Smooth muscle cell (in vitro differentiated cells): ENCODE results near the gene CATSPERB. TPM values are rescaled to one million over a fixed set of nuclear protein-coding genes. Genes with fewer than 3 reads are reported as not detected.

Experiments
- DNase-seq: peaks from one replicate; lab custom pipeline; 2025; ENCODE audit not compliant: unreplicated experiment; lab: John Stamatoyannopoulos, UW
- H2AFZ ChIP-seq: fragments of 200-600 bp; sonication (generic); 2 replicates; pipeline ENCODE4 v1.6.0; 2016; ENCODE audit warnings: antibody characterized with exemption, low read depth, mild to moderate bottlenecking
- H3F3A ChIP-seq: fragments of 200-600 bp; sonication (generic); 2 replicates; pipeline ENCODE4 v1.6.0; 2017; ENCODE audit warnings: antibody characterized with exemption, low read depth
- H3K27ac ChIP-seq: fragments of 200-600 bp; sonication (generic); 2 replicates; pipeline ENCODE4 v1.5.1; 2016; ENCODE audit warnings: low read depth, mild to moderate bottlenecking
- H3K27me3 ChIP-seq: fragments of 200-600 bp; sonication (generic); 2 replicates; pipeline ENCODE4 v1.6.1; 2016; ENCODE audit warnings: low read depth, mild to moderate bottlenecking
- H3K36me3 ChIP-seq: fragments of 200-600 bp; sonication (generic); 2 replicates; pipeline ENCODE4 v1.5.1; 2016; ENCODE audit warnings: low read depth
- H3K4me1 ChIP-seq: fragments of 200-600 bp; sonication (generic); 2 replicates; pipeline ENCODE4 v1.5.1; 2016; ENCODE audit warnings: low read depth
- H3K4me2 ChIP-seq: fragments of 200-600 bp; sonication (generic); 2 replicates; pipeline ENCODE4 v1.6.0; 2016; ENCODE audit warnings: mild to moderate bottlenecking
- H3K4me3 ChIP-seq: fragments of 200-600 bp; sonication (generic); 2 replicates; pipeline ENCODE4 v1.5.1; 2016; ENCODE audit warnings: mild to moderate bottlenecking
- H3K79me2 ChIP-seq: fragments of 200-600 bp; sonication (generic); 2 replicates; pipeline ENCODE4 v1.6.0; 2016; ENCODE audit warnings: low read depth, mild to moderate bottlenecking
- H3K9ac ChIP-seq: fragments of 200-600 bp; sonication (generic); 2 replicates; pipeline ENCODE4 v1.6.0; 2016; ENCODE audit warnings: low read depth
- H3K9me3 ChIP-seq: fragments of 200-600 bp; sonication (generic); replicated peaks from 2 replicates; pipeline ENCODE4 v1.5.1; 2016; ENCODE audit warnings: low read depth
- H4K20me1 ChIP-seq: fragments of 200-600 bp; sonication (generic); 2 replicates; pipeline ENCODE4 v1.6.0; 2016; ENCODE audit warnings: low read depth
- CTCF ChIP-seq: fragments of 200-600 bp; sonication (generic); IDR thresholded peaks from 2 replicates; pipeline ENCODE4 v1.5.1; 2017; ENCODE audit warnings: borderline replicate concordance, mild to moderate bottlenecking, antibody characterized with exemption; ENCODE audit not compliant: insufficient read depth, poor library complexity, severe bottlenecking
- WGBS: methylation state at CpG from one replicate; pipeline ENCODE4 v1.1.7; 2016; ENCODE audit warnings: low lambda C conversion rate; 5-methylcytosine and 5-hydroxymethylcytosine counted together
- polyA plus RNA-seq: library from polyadenylated mRNA; unstranded; fragments of >200 nt; fragmentation: Nextera tagmentation; extraction: Ambion mirVana; gene quantifications from 2 replicates; pipeline ENCODE4 v1.2.1, GENCODE V29; 2016
- total RNA-seq: library from RNA; depleted of rRNA; stranded (reverse); fragments of >200 nt; gene quantifications from 2 replicates; pipeline ENCODE4 v1.2.3, GENCODE V29; 2014

The CATSPERB gene
- total and polyA plus RNA-seq, 2 experiments from 2014 or later, result 0.18 TPM; not detected in 1

- Histone ChIP-seq H3K36me3 (no peaks in the 10 kb centered on the region), H3K27me3 (no peaks in the 10 kb centered on the region), H2AFZ (no peak overlapping the region), H3K4me2 (no peak overlapping the region), H4K20me1 (no peaks in the 10 kb centered on the region), H3K9ac (no peak overlapping the region), H3K79me2 (no peaks in the 10 kb centered on the region), H3K27ac (no peak overlapping the region), H3K4me3 (no peak overlapping the region), H3K4me1 (no peaks in the 10 kb centered on the region), H3F3A (no peaks in the 10 kb centered on the region), H3K9me3 (no peaks in the 10 kb centered on the region)
- no peak for DNase-seq
- TF ChIP-seq CTCF, result no peak
- 93% methylated on average over 5 of the region's 5 CpGs for WGBS
Measured at GRCh38 chr14:91774140-91775096, 42.5 kb upstream of the CATSPERB start.

- Histone ChIP-seq H4K20me1 (no peaks in the 10 kb centered on the region), H3K4me3 (no peak overlapping the region), H3K4me1 (no peaks in the 10 kb centered on the region), H3K27me3 (no peaks in the 10 kb centered on the region), H3K27ac (no peak overlapping the region), H2AFZ (no peak overlapping the region), H3K4me2 (no peak overlapping the region), H3K9ac (no peak overlapping the region), H3F3A (no peaks in the 10 kb centered on the region), H3K36me3 (no peaks in the 10 kb centered on the region), H3K9me3 (no peaks in the 10 kb centered on the region), H3K79me2 (no peaks in the 10 kb centered on the region)
- WGBS, result 95% methylated on average over 2 of the region's 2 CpGs
- DNase-seq, result no peak
- no peak for TF ChIP-seq CTCF
Measured at GRCh38 chr14:91770185-91770584, 38.3 kb upstream of the CATSPERB start.

GRCh38 chr14:91755570-91756295 lies 23.8 kb upstream of the CATSPERB start:
- no peak for DNase-seq
- Histone ChIP-seq H3K27me3 (no peaks in the 10 kb centered on the region), H3K79me2 (no peaks in the 10 kb centered on the region), H3K4me3 (no peak overlapping the region), H2AFZ (no peak overlapping the region), H4K20me1 (no peaks in the 10 kb centered on the region), H3K36me3 (no peaks in the 10 kb centered on the region), H3K4me1 (no peaks in the 10 kb centered on the region), H3F3A (no peaks in the 10 kb centered on the region), H3K4me2 (no peak overlapping the region), H3K9ac (no peak overlapping the region), H3K27ac (no peak overlapping the region), H3K9me3 (no peaks in the 10 kb centered on the region)
- TF ChIP-seq CTCF, result no peak
- WGBS, result 39% methylated on average over 4 of the region's 4 CpGs
